T47D (cell line): ENCODE results near the gene PROK1.
"Not testable (repeated sequence)": the region's sequence is repeated elsewhere in the genome, so short reads cannot be mapped to it uniquely, and the experiment has no call there.

Experiments used
- DNase-seq, 2 experiments: peaks; one replicate each; pipeline versions ENCODE4 v3.0.0 to v3.0.0-alpha.2; 2011 to 2012; ENCODE audit warnings: low read depth in 1 of 2, low spot score in 1 of 2
- JUND ChIP-seq: IDR thresholded peaks from 2 replicates; pipeline ENCODE4 v1.6.1; 2012; ENCODE audit warnings: low read depth
- in situ Hi-C: cut with HindIII; loops from 2 replicates; pipeline ENCODE4 v1.10.0; 2016; ENCODE audit warnings: low sequenced_read_pairs, low pct_unique_long_range_greater_than_20kb

PROK1 gene, protein sequence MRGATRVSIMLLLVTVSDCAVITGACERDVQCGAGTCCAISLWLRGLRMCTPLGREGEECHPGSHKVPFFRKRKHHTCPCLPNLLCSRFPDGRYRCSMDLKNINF

DNA sequence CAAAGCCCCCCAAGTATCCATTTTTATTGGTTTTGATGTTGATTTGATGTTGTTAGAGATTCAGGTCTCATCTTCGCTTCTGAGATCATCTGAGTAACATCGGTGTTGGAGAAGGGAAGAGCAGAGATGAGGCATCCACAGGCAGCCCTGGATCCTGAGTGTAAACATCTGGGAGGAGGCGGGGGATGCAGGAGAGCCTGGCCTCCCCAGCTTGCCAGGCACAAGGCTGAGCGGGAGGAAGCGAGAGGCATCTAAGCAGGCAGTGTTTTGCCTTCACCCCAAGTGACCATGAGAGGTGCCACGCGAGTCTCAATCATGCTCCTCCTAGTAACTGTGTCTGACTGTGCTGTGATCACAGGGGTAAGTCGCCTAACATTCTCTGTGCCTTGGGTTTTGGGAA is at the start of gene PROK1:
Gene PROK1, plus strand, starts transcription at position 221 of the 400 bp plus-strand sequence. Its CDS starts 68 bp downstream, at position 289.
- in situ Hi-C loops, result no loop called here
- DNase-seq, result no peak
- TF ChIP-seq JUND, result no peak

DNA sequence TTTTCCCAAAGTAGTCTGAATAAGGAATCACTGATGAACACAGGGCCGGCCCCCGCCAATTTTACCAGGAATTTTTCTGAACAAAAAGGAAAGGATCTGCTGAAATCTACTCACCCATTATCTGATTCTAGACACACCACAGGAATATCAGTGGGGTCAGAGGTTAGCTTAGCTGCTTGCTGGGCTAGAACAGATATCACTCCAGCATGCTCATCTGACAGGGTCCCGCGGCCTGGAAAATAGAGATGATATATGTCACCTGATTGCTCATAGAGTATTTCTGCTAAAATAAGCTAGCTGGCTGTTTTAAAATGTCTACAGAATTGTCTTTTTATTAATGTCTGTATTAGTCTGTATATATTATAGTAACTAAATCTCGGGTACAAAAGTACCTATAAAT is 47.1 kb upstream of the PROK1 start:
- in situ Hi-C loops, result no loop called here
- TF ChIP-seq JUND, result no peak

DNA sequence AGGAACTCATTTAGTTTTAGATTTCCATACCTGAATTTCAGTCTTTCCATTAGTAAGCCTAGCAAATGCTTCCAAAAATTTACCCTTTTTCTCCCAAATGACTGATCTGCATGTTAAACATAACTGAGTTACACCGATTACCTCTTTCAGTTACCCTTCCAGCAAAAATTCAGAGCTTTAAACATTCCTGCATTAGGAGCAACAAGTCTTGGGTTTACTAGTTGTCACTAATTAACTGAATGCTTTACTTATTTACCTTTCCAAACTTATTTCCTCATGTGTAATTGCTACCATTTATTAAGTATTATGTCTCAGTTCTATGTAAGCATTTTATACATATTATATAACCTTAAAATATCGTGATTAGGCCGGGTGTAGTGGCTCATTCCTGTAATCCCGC is 46.5 kb upstream of the PROK1 start:
- no peak for TF ChIP-seq JUND
- no peak for DNase-seq
- in situ Hi-C loops, result no loop called here

More for the DNA sequence above, 47.1 kb upstream of the PROK1 start:
- DNase-seq, result no peak

DNA sequence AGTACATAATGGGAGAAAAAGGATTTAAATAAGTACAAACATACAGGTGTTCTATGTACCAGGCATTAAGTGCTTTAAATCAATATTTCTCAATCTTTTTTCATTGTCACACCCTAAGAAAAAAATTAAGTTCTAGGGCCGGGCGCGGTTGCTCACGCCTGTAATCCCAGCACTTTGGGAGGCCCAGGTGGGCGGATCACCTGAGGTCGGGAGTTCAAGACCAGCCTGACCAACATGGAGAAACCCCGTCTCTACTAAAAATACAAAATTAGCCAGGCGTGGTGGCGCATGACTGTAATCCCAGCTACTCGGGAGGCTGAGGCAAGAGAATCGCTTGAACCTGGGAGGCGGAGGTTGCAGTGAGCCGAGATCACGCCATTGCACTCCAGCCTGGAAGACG is 44.5 kb upstream of the PROK1 start:
- DNase-seq, in situ Hi-C loops: not testable (repeated sequence)

DNA sequence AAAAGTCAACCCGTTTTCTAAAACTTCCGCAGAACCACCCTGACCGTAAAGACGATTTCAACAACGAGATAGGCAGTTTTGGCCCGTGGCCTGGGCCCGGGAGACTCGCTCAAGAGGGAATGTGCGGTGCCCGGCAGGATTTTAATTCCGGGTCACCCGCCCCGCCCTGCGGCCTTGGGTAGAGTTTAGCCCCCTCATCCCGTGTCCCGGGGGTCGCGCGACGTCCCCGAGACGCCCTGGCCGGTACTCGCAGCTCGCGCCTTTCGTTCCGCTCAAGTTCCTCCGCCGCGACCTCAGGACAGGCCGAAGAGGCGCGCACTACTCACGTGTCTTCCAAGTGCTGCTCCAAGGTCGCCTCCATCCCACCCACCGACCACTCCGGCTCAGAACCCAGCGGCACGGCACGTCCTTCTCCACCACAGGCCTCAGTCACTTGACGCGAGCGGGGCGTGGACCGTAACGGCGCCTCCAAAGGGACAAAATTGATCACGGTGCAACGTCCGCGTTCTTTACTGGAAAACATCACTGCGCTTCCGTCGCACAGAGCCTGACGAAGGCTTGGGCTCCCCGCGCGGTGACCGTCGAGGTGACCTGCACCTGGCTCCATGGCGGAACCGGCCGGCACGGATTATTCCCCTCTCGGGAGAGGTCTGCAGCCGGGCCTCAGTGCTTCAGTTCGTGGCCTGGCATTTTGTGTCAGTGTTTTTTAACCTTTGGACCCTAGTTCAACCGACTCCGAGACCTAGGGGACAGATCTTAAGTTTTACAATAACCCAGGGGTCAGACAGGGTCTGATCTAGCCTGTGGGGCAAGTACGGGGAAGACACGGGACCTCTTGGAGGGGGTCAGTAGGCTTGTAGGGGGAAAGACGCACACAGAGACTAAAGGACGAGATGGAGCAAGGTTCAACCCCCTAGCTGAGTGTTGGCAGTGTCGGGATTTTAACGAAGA is 43.4 kb upstream of the PROK1 start, which contains the start of gene LAMTOR5:
Gene LAMTOR5, minus strand, starts transcription at position 435 of the 951 bp plus-strand sequence. Its CDS starts 74 bp downstream, at position 361.
- no peak for TF ChIP-seq JUND
- peak; percentile 61 to 94 for DNase-seq
- in situ Hi-C loops, result no loop called here

DNA sequence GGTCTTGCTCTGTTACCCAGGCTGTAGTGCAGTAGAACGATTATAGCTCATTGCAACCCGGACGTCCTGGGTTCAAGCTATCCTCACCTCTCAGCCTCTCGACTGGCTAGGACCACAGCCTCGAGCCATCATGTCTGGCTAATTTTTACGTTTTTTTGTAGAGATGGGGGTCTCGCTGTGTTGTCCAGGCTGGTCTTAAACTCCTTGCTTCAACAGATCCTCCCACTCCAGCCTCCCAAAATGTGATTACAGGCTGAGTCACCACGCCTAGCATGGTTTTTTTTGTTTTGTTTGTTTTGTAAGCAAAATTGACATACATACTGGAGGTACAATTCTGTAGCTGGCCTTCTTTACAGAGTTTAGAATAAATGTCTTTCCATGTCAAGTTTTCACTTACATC is 42.5 kb upstream of the PROK1 start:
- in situ Hi-C loops, result no loop called here
- DNase-seq, result no peak
- TF ChIP-seq JUND, result no peak

DNA sequence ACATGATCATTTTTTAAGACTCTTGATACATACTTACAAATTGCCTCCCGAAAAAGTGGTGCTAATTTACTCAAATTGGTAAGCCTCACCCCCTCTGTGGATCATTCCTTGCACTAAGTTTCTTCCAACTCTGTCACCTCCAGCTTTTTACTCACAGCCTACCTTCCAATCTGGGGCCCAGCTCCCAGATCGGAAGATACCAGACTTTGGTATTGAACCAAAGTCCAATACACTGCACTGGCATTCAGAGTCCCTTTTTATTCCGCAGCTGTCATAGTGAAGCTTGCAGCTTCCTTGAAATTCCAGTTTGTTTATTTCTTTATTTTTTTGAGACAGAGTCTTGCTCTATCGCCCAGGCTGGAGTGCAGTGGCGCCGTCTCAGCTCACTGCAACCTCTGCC is 41.6 kb upstream of the PROK1 start:
- no peak for DNase-seq
- in situ Hi-C loops, result no loop called here
- no peak for TF ChIP-seq JUND

DNA sequence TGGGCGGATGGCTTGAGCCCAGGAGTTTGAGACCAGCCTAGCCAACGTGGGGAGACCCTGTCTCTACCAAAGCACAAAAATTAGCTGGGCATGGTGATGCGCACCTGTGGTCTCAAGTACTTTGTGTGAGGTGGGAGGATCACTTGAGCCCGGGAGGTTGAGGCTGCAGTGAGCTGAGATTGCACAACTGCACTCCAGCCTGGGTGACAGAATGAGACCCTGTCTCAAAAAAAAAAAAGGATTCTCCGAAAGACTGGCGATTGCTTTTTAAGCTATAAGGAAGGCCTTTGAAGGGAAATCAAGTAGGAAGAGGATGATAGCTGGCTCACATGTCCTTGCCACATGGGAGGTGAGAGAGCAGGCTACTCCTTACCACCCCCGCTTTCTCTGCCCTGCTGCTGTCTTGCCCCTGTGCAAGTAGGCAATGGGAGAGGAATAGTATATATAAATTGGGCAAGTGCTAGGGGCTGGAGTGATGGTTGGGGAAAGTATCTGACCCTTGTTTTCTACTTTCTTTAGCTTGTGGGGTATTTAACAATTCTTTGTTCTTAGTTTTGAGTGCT is 39.7 kb upstream of the PROK1 start:
- TF ChIP-seq JUND, result no peak
- in situ Hi-C loops, result no loop called here
- no peak for DNase-seq

DNA sequence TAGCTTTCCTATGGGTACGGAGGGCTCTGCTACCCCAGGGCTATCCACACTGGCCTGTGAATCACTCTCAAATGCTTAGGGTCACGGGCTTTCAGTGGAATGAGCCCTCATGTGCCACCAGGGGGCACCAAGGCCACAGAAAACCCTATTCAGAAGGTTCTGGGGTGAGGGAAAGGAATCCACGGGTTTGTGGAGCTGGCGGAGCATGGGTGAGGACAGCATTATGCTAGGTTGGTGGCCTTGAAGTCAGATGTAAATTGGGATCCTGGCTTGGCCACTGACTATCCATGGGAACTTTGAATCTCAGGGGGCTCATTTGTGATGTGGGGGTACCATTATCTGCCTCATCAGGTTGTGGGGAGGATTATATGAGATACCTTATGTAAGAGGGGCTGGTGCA is 38.4 kb upstream of the PROK1 start:
- TF ChIP-seq JUND, result no peak
- in situ Hi-C loops, result no loop called here
- peak; percentile 38 to 76 for DNase-seq

DNA sequence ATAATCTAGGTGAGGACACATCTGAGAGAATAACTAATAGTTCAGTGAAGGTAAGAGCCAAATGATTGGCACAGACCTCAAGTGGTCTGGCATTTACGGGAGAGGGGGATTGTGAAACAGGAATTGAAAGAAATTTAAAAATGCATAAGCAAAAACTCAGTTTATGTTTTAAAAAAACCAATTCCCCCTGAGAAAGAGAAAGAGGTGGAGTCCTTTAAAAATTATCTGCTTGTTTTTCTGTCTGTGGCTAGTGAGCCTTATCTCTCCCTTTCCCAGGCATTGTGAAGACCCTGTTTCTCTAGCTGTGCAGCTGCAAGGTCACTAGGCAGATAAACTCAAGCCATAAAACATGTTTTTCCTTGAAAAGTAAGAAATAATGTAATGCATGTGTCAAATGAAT is 37.9 kb upstream of the PROK1 start:
- in situ Hi-C loops, DNase-seq: not testable (repeated sequence)

DNA sequence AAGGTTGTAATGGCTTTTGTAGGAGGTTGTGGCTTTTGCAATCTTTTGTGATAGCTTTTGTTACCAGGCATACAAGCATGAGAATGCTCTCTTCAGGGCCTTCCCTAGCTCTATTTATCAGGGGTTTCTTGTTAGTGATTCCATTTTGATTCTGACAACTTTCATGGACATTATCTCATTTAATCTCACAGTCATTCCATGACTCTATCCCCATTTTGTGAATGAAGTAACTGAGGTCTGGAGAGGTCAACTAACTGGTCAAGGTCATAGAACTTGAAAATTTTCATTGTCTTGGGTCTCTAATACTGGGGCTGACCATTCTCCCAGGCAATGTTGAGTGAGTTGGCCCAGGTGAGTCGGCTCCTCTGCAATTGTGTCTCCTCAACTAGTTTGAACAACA is 32.2 kb upstream of the PROK1 start:
- in situ Hi-C loops, result no loop called here
- TF ChIP-seq JUND, result no peak
- no peak for DNase-seq

DNA sequence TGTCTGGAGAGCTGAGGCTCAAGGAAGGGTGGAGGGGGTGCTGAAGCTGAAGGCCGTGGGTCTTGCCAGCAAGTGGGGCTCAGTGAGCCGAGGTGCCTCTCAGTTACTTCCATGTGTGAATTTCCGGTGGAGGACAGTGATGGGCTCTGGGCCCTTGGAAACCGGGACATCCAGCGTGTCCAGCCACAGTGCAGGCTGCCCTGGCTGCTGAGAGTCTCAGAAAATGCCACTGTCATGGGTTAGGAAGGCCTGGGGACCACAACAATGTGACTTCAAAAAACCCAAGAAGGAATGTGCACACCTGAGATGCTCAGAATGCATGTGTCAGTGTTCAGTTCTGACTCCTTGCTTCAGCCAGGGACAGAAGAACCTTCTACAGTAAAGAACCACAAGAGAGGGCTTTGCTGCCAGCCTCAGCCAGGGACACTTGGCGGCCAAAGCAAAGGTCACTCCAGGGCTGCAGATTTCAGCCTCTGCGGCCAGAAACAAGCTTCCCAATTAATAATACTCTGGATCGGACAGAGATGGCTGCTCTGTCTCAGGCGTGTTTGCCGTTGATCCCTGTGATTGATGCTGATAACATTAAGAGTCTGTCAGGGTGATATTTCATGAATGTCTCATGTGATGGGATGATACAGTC is 30.8 kb upstream of the PROK1 start:
- DNase-seq, result no peak
- no peak for TF ChIP-seq JUND
- in situ Hi-C loops, result no loop called here
